A549 (cell line): ENCODE results near the gene MACROD1.

Experiments used
- EP300 ChIP-seq, 2 experiments: fragments of >200 bp; sonication (Bioruptor Twin); formaldehyde crosslinking; IDR thresholded peaks; 2 replicates in 1 of 2; 3 replicates in 1 of 2; pipeline ENCODE4 v1.6.1; 2016 to 2017
- POLR2A ChIP-seq: IDR thresholded peaks from 2 replicates; pipeline ENCODE4 v1.6.1; 2012; ENCODE audit warnings: mild to moderate bottlenecking, low read length

- TF ChIP-seq POLR2A (no peak), EP300 (IDR thresholded peaks at IDR 0.05) (no peak)
Measured at GRCh38 chr11:64022125-64022784, 143.7 kb downstream of the MACROD1 start.
